Heart left ventricle (tissue), 16 donors: ENCODE results near the gene SUSD1. TPM values are rescaled to one million over a fixed set of nuclear protein-coding genes. Genes with fewer than 3 reads are reported as not detected.
A peak's percentile ranks its signal among the peaks of the same experiment; 100 is the strongest.

Experiments
- ATAC-seq, 4 donors: fragments of 200-7000 bp; cut with Tn5 transposase; one replicate each; pipeline ENCODE4 v1.9.1; 2020 to 2022; ENCODE audit warnings: moderate library complexity in 4 of 4, mild to moderate bottlenecking in 3 of 4, moderate number of reproducible peaks in 1 of 4
- DNase-seq, 5 donors: peaks; one replicate each; pipeline ENCODE4 v3.0.0-alpha.2; 2020
- H3K27ac ChIP-seq, 12 donors: fragments of 200-600 bp; sonication (generic) in 4 of 12; one replicate each; pipeline versions ENCODE4 v1.5.0 to v1.8.0; 2016 to 2022; ENCODE audit warnings: mild to moderate bottlenecking in 2 of 12
- H3K27me3 ChIP-seq, 9 donors: fragments of 200-600 bp; sonication (generic) in 2 of 9; one replicate each; pipeline versions ENCODE4 v1.5.1 to v1.8.0; 2016 to 2022; ENCODE audit warnings: mild to moderate bottlenecking in 3 of 9
- H3K36me3 ChIP-seq, 9 donors: fragments of 200-600 bp; sonication (generic) in 2 of 9; one replicate each; pipeline versions ENCODE4 v1.5.0 to v1.8.0; 2018 to 2022; ENCODE audit warnings: mild to moderate bottlenecking in 2 of 9
- H3K4me1 ChIP-seq, 12 donors: fragments of 200-600 bp; sonication (generic) in 4 of 12; one replicate each; pipeline versions ENCODE4 v1.5.0 to v1.8.0; 2016 to 2022; ENCODE audit warnings: mild to moderate bottlenecking in 3 of 12
- H3K4me3 ChIP-seq, 12 donors: fragments of 200-600 bp; sonication (generic) in 4 of 12; one replicate each; pipeline versions ENCODE4 v1.5.0 to v1.8.0; 2017 to 2022; ENCODE audit warnings: mild to moderate bottlenecking in 9 of 12, moderate library complexity in 4 of 12
- H3K9me3 ChIP-seq, 12 donors: fragments of 200-600 bp; sonication (generic) in 4 of 12; one replicate each; pipeline versions ENCODE4 v1.5.0 to v1.8.0; 2016 to 2022; ENCODE audit warnings: mild to moderate bottlenecking in 1 of 12
- CTCF ChIP-seq, 12 donors: fragments of 200-600 bp; sonication (generic) in 4 of 12; IDR thresholded peaks; one replicate each; pipeline versions ENCODE4 v1.5.0 to v1.8.0; 2018 to 2022; ENCODE audit warnings: antibody characterized with exemption in 12 of 12, mild to moderate bottlenecking in 5 of 12
- POLR2A ChIP-seq, 2 donors: fragments of 450-650 bp; IDR thresholded peaks; one replicate each; pipeline ENCODE4 v1.6.1; 2017; ENCODE audit warnings: antibody characterized with exemption in 2 of 2, mild to moderate bottlenecking in 2 of 2, moderate library complexity in 2 of 2
- WGBS, 4 donors: extraction: QIAGEN DNeasy Blood & Tissue Kit in 2 of 4; methylation state at CpG; one replicate each; pipeline versions ENCODE4 v1.1.5 to v1.1.7; 2013 to 2018; 5-methylcytosine and 5-hydroxymethylcytosine counted together
- intact Hi-C, 10 donors: fragments of 100-400 bp; cut with DNase I; formaldehyde crosslinking; loops; one replicate each; pipeline versions ENCODE4 v1.11.1 to v1.14.2; 2022
- polyA plus RNA-seq, 2 donors: library from polyadenylated mRNA; stranded (reverse); fragments of 200-250 nt; gene quantifications; one replicate each; pipeline ENCODE4 v1.2.3, GENCODE V29; 2013
- total RNA-seq, 9 donors: library from RNA; depleted of rRNA in 2 of 9; stranded (reverse); fragments of >200 nt in 2 of 9; fragmentation: NEBNext Ultra II Directional in 3 of 9; extraction: Animal tissue kit (Norgen Biotek cat#: 25700) in 3 of 9; gene quantifications; one replicate each; pipeline versions ENCODE4 v1.1.0 to v1.2.4, GENCODE V29; 2016 to 2023
- donor health status: ischemic (EF 13 %, LVEDD 7.1; RV severe dilation, severe dysfunction).
- donor health status: healthy with polysubstance abuse.
- donor health status: DM: no; HTN: yes; CAD: no.
- donor health status: DM: no; HTN: no; CAD: no.
- donor health status: ischemic (EF 25% LVEDD 6.9; RV normal size, moderate dysfunction).
- donor health status: ischemic (EF 25% LVEDD 5.7; RV mildly dilated, moderate dysfunction).
- donor health status: healthy.
- donor health status: DM: yes; HTN: yes; CAD: no.
- donor health status: ischemic (EF 35%, LVEDD 5.7; RV mildly dilated, moderate dysfunction).
- donor health status: nonischemic (EF 11% LVEDD 7.7; RV severe dilation, severe dysfunction).
- donor health status: DM: yes; HTN: yes; CAD: no.
- donor health status: PGD.
- donor health status: ischemic (EF 29% LVEDD 5.4; RV normal size, mild dysfunction).
- donor health status: nonischemic (EF 23%, LVEDD 6.1; RV moderate dilation, normal function).

SUSD1 gene
- total and polyA plus RNA-seq, 11 donors: 1.0 to 22.7 (median 6.0) TPM

- no peak for DNase-seq
- Histone ChIP-seq H3K4me1 (peaks cover 0 to 42% (median 15%) of the 10 kb centered on the region in 12 donors), H3K27me3 (no peaks in the 10 kb centered on the region), H3K36me3 (no peaks in the 10 kb centered on the region), H3K27ac (no peak overlapping the region), H3K4me3 (no peak overlapping the region), H3K9me3 (no peaks in the 10 kb centered on the region)
- ATAC-seq: no peak
- intact Hi-C loops: no loop called here
- TF ChIP-seq POLR2A (IDR thresholded peaks at IDR 0.05) (no peak), CTCF (IDR thresholded peaks at IDR 0.05) (no peak)
Observed at GRCh38 chr9:112010537-112010936, 164.6 kb downstream of the SUSD1 start.

- Histone ChIP-seq H3K36me3 (no peaks in the 10 kb centered on the region), H3K27me3 (no peaks in the 10 kb centered on the region), H3K27ac (no peak overlapping the region), H3K4me3 (no peak overlapping the region), H3K9me3 (no peaks in the 10 kb centered on the region), H3K4me1 (peaks cover 0 to 45% (median 15%) of the 10 kb centered on the region in 12 donors)
- ATAC-seq: no peak
- intact Hi-C loops: no loop called here
- TF ChIP-seq POLR2A (IDR thresholded peaks at IDR 0.05): no peak
- TF ChIP-seq CTCF (IDR thresholded peaks at IDR 0.05): no peak
- 90 to 91% (median 91%) methylated on average over 3 of the region's 3 CpGs for WGBS, 4 donors
- DNase-seq: no peak
Observed at GRCh38 chr9:112009656-112010055, 165.4 kb downstream of the SUSD1 start.

- intact Hi-C loops: no loop called here
- H3K36me3 ChIP-seq: no peaks in the 10 kb centered on the region
- H3K4me1 ChIP-seq: peaks cover 0 to 32% (median 12%) of the 10 kb centered on the region in 12 donors
- no peak overlapping the region for H3K27ac ChIP-seq
- no peak for ATAC-seq
- TF ChIP-seq CTCF (IDR thresholded peaks at IDR 0.05): no peak
- TF ChIP-seq POLR2A (IDR thresholded peaks at IDR 0.05): no peak
- no peaks in the 10 kb centered on the region for H3K9me3 ChIP-seq
- no peak overlapping the region for H3K4me3 ChIP-seq
- no peak for DNase-seq
- no peaks in the 10 kb centered on the region for H3K27me3 ChIP-seq
- WGBS, 4 donors: 85 to 89% (median 88%) methylated on average over 6 of the region's 6 CpGs
Observed at GRCh38 chr9:112007575-112008240, 167.4 kb downstream of the SUSD1 start.

GRCh38 chr9:112006361-112007020, 168.6 kb downstream of the SUSD1 start:
- ATAC-seq (no peak), DNase-seq (no peak)
- Histone ChIP-seq H3K36me3 (no peaks in the 10 kb centered on the region), H3K27ac (peak overlapping the region in 2 of 12 donors; percentile 8 to 27), H3K27me3 (no peaks in the 10 kb centered on the region), H3K9me3 (no peaks in the 10 kb centered on the region), H3K4me1 (peaks cover 0 to 27% (median under 1%) of the 10 kb centered on the region in 12 donors), H3K4me3 (no peak overlapping the region)
- intact Hi-C loops: no loop called here
- TF ChIP-seq POLR2A (IDR thresholded peaks at IDR 0.05) (no peak), CTCF (IDR thresholded peaks at IDR 0.05) (no peak)
- 76 to 85% (median 76%) methylated on average over 11 of the region's 11 CpGs for whole genome bisulfite sequencing, 4 donors
